Upper lobe of left lung (tissue), 6 donors: Measurements from ENCODE around the gene GPN2. TPM values are rescaled to one million over a fixed set of nuclear protein-coding genes. Genes with fewer than 3 reads are reported as not detected.

Experiments used
- ATAC-seq, 2 donors: fragments of 200-7000 bp; cut with Tn5 transposase; one replicate each; pipeline ENCODE4 v1.9.1; 2022; ENCODE audit warnings: mild to moderate bottlenecking in 2 of 2, moderate library complexity in 2 of 2; ENCODE audit not compliant: low FRiP score in 2 of 2
- DNase-seq, 2 donors: peaks; one replicate each; pipeline ENCODE4 v3.0.0-alpha.2; 2019 to 2020
- H3K27ac ChIP-seq, 4 donors: fragments of 200-600 bp; sonication (generic); one replicate each; pipeline ENCODE4 v1.5.1; 2016 to 2019
- H3K27me3 ChIP-seq, 4 donors: fragments of 200-600 bp; sonication (generic); one replicate each; pipeline ENCODE4 v1.5.1; 2017 to 2019
- H3K36me3 ChIP-seq, 4 donors: fragments of 200-600 bp; sonication (generic); one replicate each; pipeline ENCODE4 v1.5.1; 2016 to 2019
- H3K4me1 ChIP-seq, 4 donors: fragments of 200-600 bp; sonication (generic); one replicate each; pipeline ENCODE4 v1.5.1; 2018 to 2019
- H3K4me3 ChIP-seq, 4 donors: fragments of 200-600 bp; sonication (generic); one replicate each; pipeline ENCODE4 v1.5.1; 2017 to 2019; ENCODE audit warnings: mild to moderate bottlenecking in 2 of 4, moderate library complexity in 1 of 4
- H3K9me3 ChIP-seq, 4 donors: fragments of 200-600 bp; sonication (generic); one replicate each; pipeline ENCODE4 v1.5.1; 2018 to 2019
- EP300 ChIP-seq, 4 donors: sonication (generic); formaldehyde crosslinking; IDR thresholded peaks; one replicate each; pipeline ENCODE4 v1.5.1; 2017; ENCODE audit warnings: antibody characterized with exemption in 4 of 4, control low read depth in 2 of 4
- POLR2A ChIP-seq, 4 donors: fragments of 450-650 bp; IDR thresholded peaks; one replicate each; pipeline ENCODE4 v1.5.1; 2016 to 2017; ENCODE audit warnings: antibody characterized with exemption in 4 of 4, mild to moderate bottlenecking in 2 of 4
- POLR2AphosphoS5 ChIP-seq, 2 donors: sonication (generic); formaldehyde crosslinking; IDR thresholded peaks; one replicate each; pipeline ENCODE4 v1.5.1; 2017; ENCODE audit warnings: antibody characterized with exemption in 2 of 2
- WGBS, 2 donors: methylation state at CpG; one replicate each; pipeline ENCODE4 v1.1.5; 2017 to 2018; 5-methylcytosine and 5-hydroxymethylcytosine counted together
- total RNA-seq, 6 donors: library from RNA; depleted of rRNA in 4 of 6; stranded (reverse); fragments of >200 nt in 4 of 6; gene quantifications; one replicate each; pipeline versions ENCODE4 v1.1.0 to v1.2.1, GENCODE V29; 2016 to 2021
- TF ChIP-seq, protein P1 (sequence below), 6 experiments: fragments of 450-650 bp in 4 of 6; fragments of 200-600 bp in 2 of 6; sonication (generic) in 2 of 6; IDR thresholded peaks; one replicate each; pipeline ENCODE4 v1.5.1; 2016 to 2019; ENCODE audit warnings: antibody characterized with exemption in 6 of 6
- donor health status: DM: no; HTN: no; CAD: no; lungs with moderate emphysema.
- donor health status: DM: no; HTN: yes; CAD: no; lungs with severe emphysema.

GPN2 gene
- total RNA-seq, 6 donors from 2014 or later, result 10.1 to 29.6 (median 18.5) TPM

DNA sequence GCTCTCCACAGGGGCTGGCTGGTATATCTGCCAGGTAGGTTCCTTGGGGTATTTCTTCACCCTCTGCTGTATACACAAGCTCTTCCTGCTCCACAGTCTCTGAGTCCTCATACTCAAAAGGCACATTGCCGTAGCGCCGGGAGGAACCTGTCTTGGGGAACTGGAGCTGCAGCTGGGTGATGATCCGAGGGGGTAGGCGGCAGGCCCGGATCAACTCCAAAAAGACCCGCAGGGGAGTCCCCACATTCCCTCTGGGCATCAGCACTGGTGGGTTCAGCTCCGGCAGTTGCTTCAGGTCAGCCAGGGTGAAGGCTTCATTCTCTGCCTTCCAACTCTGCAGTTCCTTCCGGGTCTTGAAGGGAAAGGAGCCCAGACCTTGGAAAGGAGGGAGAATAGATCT lies 7.3 kb upstream of the GPN2 start:
- no peak for TF ChIP-seq EP300 (IDR thresholded peaks at IDR 0.05)
- no peak for TF ChIP-seq POLR2AphosphoS5 (IDR thresholded peaks at IDR 0.05)
- TF ChIP-seq POLR2A (IDR thresholded peaks at IDR 0.05), result no peak
- TF ChIP-seq, protein P1, sequence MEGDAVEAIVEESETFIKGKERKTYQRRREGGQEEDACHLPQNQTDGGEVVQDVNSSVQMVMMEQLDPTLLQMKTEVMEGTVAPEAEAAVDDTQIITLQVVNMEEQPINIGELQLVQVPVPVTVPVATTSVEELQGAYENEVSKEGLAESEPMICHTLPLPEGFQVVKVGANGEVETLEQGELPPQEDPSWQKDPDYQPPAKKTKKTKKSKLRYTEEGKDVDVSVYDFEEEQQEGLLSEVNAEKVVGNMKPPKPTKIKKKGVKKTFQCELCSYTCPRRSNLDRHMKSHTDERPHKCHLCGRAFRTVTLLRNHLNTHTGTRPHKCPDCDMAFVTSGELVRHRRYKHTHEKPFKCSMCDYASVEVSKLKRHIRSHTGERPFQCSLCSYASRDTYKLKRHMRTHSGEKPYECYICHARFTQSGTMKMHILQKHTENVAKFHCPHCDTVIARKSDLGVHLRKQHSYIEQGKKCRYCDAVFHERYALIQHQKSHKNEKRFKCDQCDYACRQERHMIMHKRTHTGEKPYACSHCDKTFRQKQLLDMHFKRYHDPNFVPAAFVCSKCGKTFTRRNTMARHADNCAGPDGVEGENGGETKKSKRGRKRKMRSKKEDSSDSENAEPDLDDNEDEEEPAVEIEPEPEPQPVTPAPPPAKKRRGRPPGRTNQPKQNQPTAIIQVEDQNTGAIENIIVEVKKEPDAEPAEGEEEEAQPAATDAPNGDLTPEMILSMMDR (IDR thresholded peaks at IDR 0.05), result no peak
- H3K27ac ChIP-seq, result no peak overlapping the region
- 86 to 96% methylated on average over 8 to 9 of the region's 9 CpGs for WGBS, 2 donors
- ATAC-seq (no peak), DNase-seq (no peak)
- H3K9me3 ChIP-seq, result no peaks in the 10 kb centered on the region
- H3K36me3 ChIP-seq, result peaks cover 22 to 60% (median 44%) of the 10 kb centered on the region in 4 donors
- H3K27me3 ChIP-seq, result no peaks in the 10 kb centered on the region
- no peak overlapping the region for H3K4me3 ChIP-seq
- peaks cover 15 to 28% (median 16%) of the 10 kb centered on the region in 4 donors for H3K4me1 ChIP-seq

DNA sequence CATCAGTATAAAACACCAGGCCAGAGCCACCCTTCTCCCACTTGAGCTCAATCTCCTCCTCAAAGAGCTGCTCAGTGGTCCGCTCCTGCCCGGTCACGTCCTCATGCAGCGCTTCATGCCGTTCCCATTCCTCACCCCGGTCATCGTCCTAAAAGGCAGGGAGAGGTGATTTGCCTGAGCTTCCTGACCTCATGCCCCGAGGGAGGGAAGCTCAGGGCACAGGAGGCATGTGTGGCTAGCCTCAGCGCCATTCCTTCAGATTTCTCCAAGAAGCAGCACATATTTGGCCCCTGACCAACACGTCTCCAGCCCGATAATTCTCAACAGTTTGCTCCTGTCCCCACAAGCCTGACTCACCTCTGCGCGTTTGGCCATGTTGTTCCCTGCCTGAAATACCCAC lies 4.2 kb upstream of the GPN2 start:
- ATAC-seq (no peak), DNase-seq (no peak)
- Histone ChIP-seq H3K27me3 (no peaks in the 10 kb centered on the region), H3K36me3 (peaks cover 22 to 65% (median 48%) of the 10 kb centered on the region in 4 donors), H3K27ac (no peak overlapping the region), H3K4me1 (peaks cover 14 to 27% (median 14%) of the 10 kb centered on the region in 4 donors), H3K9me3 (no peaks in the 10 kb centered on the region), H3K4me3 (no peak overlapping the region)
- 91% methylated on average over 13 of the region's 13 CpGs for WGBS, 2 donors
- TF ChIP-seq, protein P1 (IDR thresholded peaks at IDR 0.05), result no peak
- TF ChIP-seq POLR2A (IDR thresholded peaks at IDR 0.05), result no peak
- TF ChIP-seq POLR2AphosphoS5 (IDR thresholded peaks at IDR 0.05), result no peak
- no peak for TF ChIP-seq EP300 (IDR thresholded peaks at IDR 0.05)

DNA sequence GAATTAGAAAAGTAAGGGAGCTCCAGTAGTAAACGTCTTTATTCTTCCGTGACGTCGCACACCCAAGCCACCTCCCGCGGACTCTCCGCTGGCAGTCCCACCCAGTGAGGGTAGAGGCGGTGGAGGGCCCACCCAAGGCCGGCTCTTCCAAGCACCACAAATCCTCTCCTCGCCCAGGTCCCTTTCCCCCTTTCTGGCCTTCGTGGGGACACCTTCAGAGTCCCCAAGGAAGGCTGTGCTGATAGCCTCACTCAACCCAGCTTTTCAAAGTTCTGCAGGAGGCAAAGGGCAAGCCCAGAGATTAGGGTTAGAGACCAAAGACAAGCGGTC lies 349 bp upstream of the GPN2 start:
- Histone ChIP-seq H3K27me3 (no peaks in the 10 kb centered on the region), H3K36me3 (peaks cover 26 to 70% (median 63%) of the 10 kb centered on the region in 4 donors), H3K27ac (peak overlapping the region; percentile 88 to 97 (median 94)), H3K4me1 (peaks cover 13 to 23% (median 15%) of the 10 kb centered on the region in 4 donors), H3K4me3 (peak overlapping the region; percentile 73 to 100 (median 88)), H3K9me3 (no peaks in the 10 kb centered on the region)
- peak; percentile 24 to 67 for ATAC-seq
- no peak for DNase-seq
- 3 to 4% methylated on average over 10 to 12 of the region's 12 CpGs for WGBS, 2 donors
- TF ChIP-seq, protein P1 (IDR thresholded peaks at IDR 0.05), result peak in 1 of 6 experiments; percentile 2
- TF ChIP-seq POLR2AphosphoS5 (IDR thresholded peaks at IDR 0.05) (no peak), POLR2A (IDR thresholded peaks at IDR 0.05) (no peak)

DNA sequence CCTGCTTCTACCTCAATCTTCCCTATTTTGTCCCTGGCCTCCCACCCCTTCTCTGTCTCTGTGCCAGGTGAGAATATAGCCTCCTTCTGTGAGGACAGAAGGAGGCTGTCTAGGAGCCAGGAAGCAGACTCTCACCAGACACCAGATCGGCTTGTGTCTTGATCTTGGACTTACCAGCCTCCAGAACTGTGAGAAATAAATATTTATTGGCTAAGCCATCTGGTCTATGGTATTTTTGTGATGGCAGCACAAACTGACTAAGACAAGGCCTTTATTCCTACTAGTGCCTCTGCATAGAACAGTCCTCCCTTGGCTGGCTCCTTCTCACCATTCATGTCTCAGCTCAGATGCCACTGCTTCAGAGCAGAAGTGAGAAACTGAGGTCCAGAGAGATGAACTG lies 1.9 kb downstream of the GPN2 start:
- no peak overlapping the region for H3K27ac ChIP-seq
- DNase-seq (no peak), ATAC-seq (no peak)
- peaks cover 13 to 23% (median 15%) of the 10 kb centered on the region in 4 donors for H3K4me1 ChIP-seq
- H3K9me3 ChIP-seq, result no peaks in the 10 kb centered on the region
- no peaks in the 10 kb centered on the region for H3K27me3 ChIP-seq
- peaks cover 41 to 70% (median 66%) of the 10 kb centered on the region in 4 donors for H3K36me3 ChIP-seq
- 86 to 100% methylated on average over 1 of the region's 1 CpG for WGBS, 2 donors
- TF ChIP-seq POLR2A (IDR thresholded peaks at IDR 0.05) (no peak), EP300 (IDR thresholded peaks at IDR 0.05) (no peak), POLR2AphosphoS5 (IDR thresholded peaks at IDR 0.05) (no peak)
- TF ChIP-seq, protein P1 (IDR thresholded peaks at IDR 0.05), result no peak
- no peak overlapping the region for H3K4me3 ChIP-seq

DNA sequence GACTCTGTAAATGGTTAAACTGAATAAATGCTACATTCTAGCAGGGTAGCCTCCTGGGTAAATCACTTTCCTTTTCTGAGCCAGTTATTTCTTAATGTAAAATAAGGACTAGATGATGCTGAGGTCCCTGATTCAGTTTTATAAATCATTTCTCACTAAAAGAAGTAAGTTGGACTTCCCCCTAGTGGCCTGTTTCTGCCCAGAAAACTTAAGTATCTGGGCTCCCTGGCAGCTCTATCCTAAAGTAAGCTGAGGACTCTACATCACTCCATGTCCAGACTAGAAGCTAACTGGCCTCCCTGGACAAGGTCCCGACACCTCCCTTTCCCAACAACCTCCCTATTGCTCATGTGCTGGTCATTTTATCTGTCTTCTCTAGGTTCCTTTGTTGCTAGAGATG lies 3.0 kb downstream of the GPN2 start:
- ATAC-seq (no peak), DNase-seq (no peak)
- WGBS, 2 donors, result 81 to 83% methylated on average over 1 of the region's 1 CpG
- Histone ChIP-seq H3K27me3 (no peaks in the 10 kb centered on the region), H3K4me3 (no peak overlapping the region), H3K4me1 (peaks cover 13 to 23% (median 15%) of the 10 kb centered on the region in 4 donors), H3K27ac (no peak overlapping the region), H3K36me3 (peaks cover 43 to 70% (median 66%) of the 10 kb centered on the region in 4 donors), H3K9me3 (no peaks in the 10 kb centered on the region)
- TF ChIP-seq EP300 (IDR thresholded peaks at IDR 0.05), result no peak
- TF ChIP-seq, protein P1 (IDR thresholded peaks at IDR 0.05), result no peak
- TF ChIP-seq POLR2A (IDR thresholded peaks at IDR 0.05), result no peak
- no peak for TF ChIP-seq POLR2AphosphoS5 (IDR thresholded peaks at IDR 0.05)
